GM12878 (cell line): ENCODE data around the gene ZFP42. TPM values are rescaled to one million over a fixed set of nuclear protein-coding genes. Genes with fewer than 3 reads are reported as not detected.

Experiments
- ATAC-seq: fragments of 200-7000 bp; cut with Tn5 transposase; 3 replicates; pipeline ENCODE4 v1.9.1; 2020; ENCODE audit warnings: mild to moderate bottlenecking, moderate library complexity
- BruUV-seq: library from RNA; stranded (reverse); fragments of 400-500 nt; replicated peaks from 2 replicates; lab custom pipeline; 2021; lab: Mats Ljungman, UMichigan
- CTCF ChIA-PET: fragments of 300-600 bp; sonication (Branson Sonifier 250); formaldehyde crosslinking; extraction: SDS; loops from one replicate; lab custom pipeline; 2021; ENCODE audit warnings: inconsistent platforms; lab: Yijun Ruan, JAX
- POLR2A ChIA-PET: fragments of 350-600 bp; formaldehyde crosslinking; extraction: SDS; loops from one replicate; lab custom pipeline; 2021; ENCODE audit warnings: inconsistent platforms; lab: Charles Lee
- RAD21 ChIA-PET: fragments of 300-600 bp; sonication (Branson Sonifier 250); formaldehyde crosslinking; loops from one replicate; lab custom pipeline; 2023; ENCODE audit warnings: antibody characterized with exemption; ENCODE audit not compliant: unreplicated experiment; lab: Charles Lee
- SMC1A ChIA-PET: fragments of 300-600 bp; sonication (Branson Sonifier 250); formaldehyde crosslinking; loops from one replicate; lab custom pipeline; 2023; ENCODE audit not compliant: unreplicated experiment, uncharacterized antibody; lab: Charles Lee
- DNase-seq: peaks from one replicate; pipeline ENCODE4 v3.0.0-alpha.2; 2011; ENCODE audit warnings: low read depth, low spot score
- FAIRE-seq: peaks from 3 replicates; lab custom pipeline; 2011; peaks lifted over from hg19 to GRCh38; lab: Jason Lieb, UNC
- H2AFZ ChIP-seq: 2 replicates; pipeline ENCODE4 v1.6.0; 2011; ENCODE audit warnings: low read depth, low read length, control low read depth; ENCODE audit not compliant: control insufficient read depth
- H3K27ac ChIP-seq: 2 replicates; pipeline ENCODE4 v1.5.1; 2011; ENCODE audit warnings: control low read depth; ENCODE audit not compliant: control insufficient read depth, insufficient read depth
- H3K27me3 ChIP-seq, 2 experiments: replicated peaks in 1 of 2; 2 replicates each; pipeline versions ENCODE4 v1.6.0 to v1.6.1; 2011; ENCODE audit warnings: low read length in 1 of 2; ENCODE audit not compliant: control insufficient read depth in 2 of 2, insufficient read depth in 2 of 2
- H3K36me3 ChIP-seq, 2 experiments: 2 replicates each; pipeline ENCODE4 v1.5.1; 2011; ENCODE audit warnings: low read length in 1 of 2; ENCODE audit not compliant: control insufficient read depth in 2 of 2, insufficient read depth in 2 of 2
- H3K4me1 ChIP-seq: 2 replicates; pipeline ENCODE4 v1.6.1; 2011; ENCODE audit warnings: mild to moderate bottlenecking, low read length, moderate library complexity, mixed read lengths; ENCODE audit not compliant: control insufficient read depth, insufficient read depth
- H3K4me2 ChIP-seq: 2 replicates; pipeline ENCODE4 v1.6.0; 2011; ENCODE audit warnings: control low read depth; ENCODE audit not compliant: control insufficient read depth, insufficient read depth
- H3K4me3 ChIP-seq: fragments of 200-600 bp; sonication (generic); 2 replicates; pipeline ENCODE4 v1.5.1; 2016
- H3K79me2 ChIP-seq: 2 replicates; pipeline ENCODE4 v1.6.0; 2011; ENCODE audit warnings: low read length; ENCODE audit not compliant: control insufficient read depth, insufficient read depth
- H3K9ac ChIP-seq: 2 replicates; pipeline ENCODE4 v1.8.0; 2011; ENCODE audit warnings: low read length, control low read depth, mixed read lengths; ENCODE audit not compliant: control insufficient read depth, insufficient read depth
- H3K9me3 ChIP-seq: replicated peaks from 3 replicates; pipeline ENCODE4 v1.5.1; 2011; ENCODE audit warnings: mild to moderate bottlenecking, low read length; ENCODE audit not compliant: control insufficient read depth, insufficient read depth
- H4K20me1 ChIP-seq: 2 replicates; pipeline ENCODE4 v1.6.0; 2011; ENCODE audit not compliant: control insufficient read depth, insufficient read depth
- ATF7 ChIP-seq: fragments of 450-650 bp; IDR thresholded peaks from 2 replicates; pipeline ENCODE4 v1.6.1; 2016; ENCODE audit warnings: low read depth, mild to moderate bottlenecking
- CBX3 ChIP-seq: fragments of 200-600 bp; sonication (generic); IDR thresholded peaks from 2 replicates; pipeline ENCODE4 v1.6.1; 2016; ENCODE audit warnings: low read depth, borderline replicate concordance
- CEBPB ChIP-seq, 2 experiments: fragments of 150-350 bp in 1 of 2; IDR thresholded peaks; 2 replicates each; pipeline ENCODE4 v1.6.1; 2012 to 2014; ENCODE audit warnings: low read depth in 2 of 2, low read length in 2 of 2, borderline replicate concordance in 1 of 2, inconsistent platforms in 1 of 2
- CREB1 ChIP-seq: IDR thresholded peaks from 2 replicates; pipeline ENCODE4 v1.6.1; 2012; ENCODE audit warnings: low read depth, mild to moderate bottlenecking, inconsistent platforms
- ESRRA ChIP-seq: IDR thresholded peaks from 2 replicates; pipeline ENCODE4 v1.6.1; 2012; ENCODE audit warnings: mild to moderate bottlenecking, low read length, improper control_type of control experiment
- GABPA ChIP-seq: IDR thresholded peaks from 2 replicates; pipeline ENCODE4 v1.6.1; 2014; ENCODE audit warnings: antibody characterized with exemption, low read depth, mild to moderate bottlenecking, inconsistent platforms
- IRF4 ChIP-seq: IDR thresholded peaks from 2 replicates; pipeline ENCODE4 v1.6.1; 2011; ENCODE audit warnings: low read depth, low read length
- JUNB ChIP-seq: IDR thresholded peaks from 2 replicates; pipeline ENCODE4 v1.6.1; 2016; ENCODE audit warnings: antibody characterized with exemption, mild to moderate bottlenecking
- MEF2B ChIP-seq: fragments of 450-650 bp; IDR thresholded peaks from 2 replicates; pipeline ENCODE4 v1.6.1; 2018; ENCODE audit warnings: mild to moderate bottlenecking, moderate library complexity; ENCODE audit not compliant: partially characterized antibody, poor library complexity, severe bottlenecking
- NFXL1 ChIP-seq: fragments of 450-650 bp; IDR thresholded peaks from 2 replicates; pipeline ENCODE4 v1.6.1; 2017; ENCODE audit warnings: antibody characterized with exemption, mild to moderate bottlenecking, borderline replicate concordance
- NR2C1 ChIP-seq: fragments of 450-650 bp; IDR thresholded peaks from 2 replicates; pipeline ENCODE4 v1.6.1; 2017; ENCODE audit warnings: antibody characterized with exemption, mild to moderate bottlenecking, moderate library complexity
- NR2C2 ChIP-seq: IDR thresholded peaks from 2 replicates; pipeline ENCODE4 v1.6.1; 2011; ENCODE audit warnings: borderline replicate concordance, low read depth; ENCODE audit not compliant: control insufficient read depth, insufficient read length
- NRF1 ChIP-seq: conservative IDR thresholded peaks from 2 replicates; pipeline ENCODE4 v1.6.1; 2011; ENCODE audit warnings: mild to moderate bottlenecking, low read depth, low read length, improper control_type of control experiment
- RB1 ChIP-seq: fragments of 450-650 bp; formaldehyde crosslinking; IDR thresholded peaks from 2 replicates; pipeline ENCODE4 v1.6.1; 2017; ENCODE audit warnings: mild to moderate bottlenecking, borderline replicate concordance
- SIN3A ChIP-seq: IDR thresholded peaks from 2 replicates; pipeline ENCODE4 v1.6.1; 2012; ENCODE audit warnings: low read depth, low read length, improper control_type of control experiment
- SPI1 ChIP-seq: IDR thresholded peaks from 2 replicates; pipeline ENCODE4 v1.6.1; 2011; ENCODE audit warnings: low read depth, mild to moderate bottlenecking, low read length, moderate library complexity, borderline replicate concordance; ENCODE audit not compliant: insufficient read depth
- SREBF1 ChIP-seq: IDR thresholded peaks from 2 replicates; pipeline ENCODE4 v1.6.1; 2012; ENCODE audit warnings: mild to moderate bottlenecking, low read length
- ZBTB11 ChIP-seq: fragments of 450-650 bp; formaldehyde crosslinking; IDR thresholded peaks from 2 replicates; pipeline ENCODE4 v1.5.0; 2022; ENCODE audit warnings: mild to moderate bottlenecking, missing genetic modification characterization
- ZNF274 ChIP-seq: IDR thresholded peaks from one replicate; pipeline ENCODE4 v1.8.0; 2011; ENCODE audit not compliant: insufficient read length, insufficient read depth
- ZSCAN29 ChIP-seq: fragments of 450-650 bp; IDR thresholded peaks from 2 replicates; pipeline ENCODE4 v1.6.1; 2017; ENCODE audit warnings: mild to moderate bottlenecking, moderate library complexity
- ZZZ3 ChIP-seq: IDR thresholded peaks from 2 replicates; pipeline ENCODE4 v1.6.1; 2011; ENCODE audit warnings: low read depth; ENCODE audit not compliant: control insufficient read depth, insufficient read length
- WGBS: methylation state at CpG from one replicate; pipeline ENCODE4 v1.1.6; 2016; ENCODE audit warnings: low lambda C conversion rate; ENCODE audit not compliant: insufficient replicate concordance, insufficient coverage; ENCODE audit errors: missing lambda C conversion rate; 5-methylcytosine and 5-hydroxymethylcytosine counted together
- in situ Hi-C: fragments of 300-500 bp; cut with MboI; formaldehyde crosslinking; loops from 9 replicates; pipeline ENCODE4 v1.14.3; 2018; ENCODE audit warnings: mixed read lengths
- intact Hi-C: fragments of 100-400 bp; cut with micrococcal nuclease; formaldehyde crosslinking; loops from one replicate; pipeline ENCODE4 v1.14.2; 2022; ENCODE audit not compliant: unreplicated experiment
- polyA plus RNA-seq, 11 experiments: library from polyadenylated mRNA; depleted of rRNA in 4 of 11; unstranded in 6 of 11; stranded (reverse) in 5 of 11; fragments of >200 nt; fragmentation: Nextera tagmentation in 4 of 11; fragmentation: Illumina TruSeq in 1 of 11; extraction: Ambion mirVana in 4 of 11; extraction: Trizol in 1 of 11; gene quantifications; 1 replicate in 1 of 11; 2 replicates in 10 of 11; pipeline versions ENCODE4 v1.2.1 to v1.2.3, GENCODE V29; 2011 to 2016; ENCODE audit warnings: inconsistent platforms in 2 of 11, missing spikeins in 2 of 11, low read depth in 1 of 11
- total RNA-seq, 4 experiments: library from RNA; depleted of rRNA in 3 of 4; stranded (reverse); fragments of >200 nt in 3 of 4; fragmentation: Illumina TruSeq in 1 of 4; extraction: Trizol in 1 of 4; gene quantifications; 2 replicates each; pipeline versions ENCODE4 v1.2.1 to v1.2.3, GENCODE V29; 2013 to 2021

Gene ZFP42
- total and polyA plus RNA-seq, 10 of the 15 experiments (the other 5 are each of a cell fraction or from before 2014, with no cell fraction given): 0.13 TPM; not detected in 9

- TF ChIP-seq ATF7 (no peak), JUNB (no peak), NR2C1 (no peak)
- TF ChIP-seq, all 136 proteins: peak for 0
Measured at GRCh38 chr4:187993827-187994226, 1.7 kb upstream of the ZFP42 start (continued).

- H3K9me3 ChIP-seq: no peaks in the 10 kb centered on the region; the same call in 2 of the 3 replicates
- H3K4me1 ChIP-seq: no peaks in the 10 kb centered on the region
- 46% methylated on average over 28 of the region's 34 CpGs for WGBS
- in situ Hi-C loops: no loop called here
- no peaks in the 10 kb centered on the region for H3K79me2 ChIP-seq
- H3K27ac ChIP-seq: no peak overlapping the region
- no peaks in the 10 kb centered on the region for H4K20me1 ChIP-seq
- TF ChIP-seq SIN3A (no peak), MEF2B (no peak), CREB1 (no peak), ZNF274 (no peak), NFXL1 (no peak), ZZZ3 (no peak), GABPA (no peak), SPI1 (no peak), SREBF1 (no peak), IRF4 (no peak), CBX3 (no peak), ZBTB11 (CRISPR knock-in tag) (no peak), ESRRA (no peak), NR2C2 (no peak), ZSCAN29 (no peak), RB1 (no peak), CEBPB (IDR thresholded peaks at IDR 0.05; ENCODE audit: borderline replicate concordance in 1 of 2, low read depth in 2 of 2, low read length in 2 of 2) (no peak), NRF1 (no peak)
- TF ChIP-seq, all 136 proteins: peak for 0
- Histone ChIP-seq H3K4me3 (no peak overlapping the region), H3K27me3 (no peaks in the 10 kb centered on the region), H2AFZ (no peak overlapping the region), H3K4me2 (no peak overlapping the region), H3K9ac (no peak overlapping the region), H3K36me3 (no peaks in the 10 kb centered on the region)
- SMC1A ChIA-PET: no interaction called here
- intact Hi-C loops: no loop called here
- no TSS peak for BruUV-seq
- CTCF ChIA-PET: no interaction called here
- DNase-seq: no peak
- POLR2A ChIA-PET: no interaction called here
- ATAC-seq: no peak
- no peak for FAIRE-seq
- RAD21 ChIA-PET: no interaction called here
Measured at GRCh38 chr4:187996502-187997177, 1.1 kb downstream of the ZFP42 start.
